22Rv1 (cell line): ENCODE measurements around the gene SNX9.

Experiments
- H3K27ac ChIP-seq: fragments of 450-650 bp; 2 replicates; pipeline ENCODE4 v1.5.1; 2017
- CTCF ChIP-seq: fragments of 450-650 bp; IDR thresholded peaks from 2 replicates; pipeline ENCODE4 v1.5.1; 2017; ENCODE audit warnings: mild to moderate bottlenecking
- ZFX ChIP-seq: fragments of 450-650 bp; IDR thresholded peaks from 2 replicates; pipeline ENCODE4 v1.6.1; 2017; ENCODE audit warnings: antibody characterized with exemption, borderline replicate concordance

The SNX9 gene

GRCh38 chr6:157911786-157912185 is 88.7 kb downstream of the SNX9 start:
- H3K27ac ChIP-seq, result no peak overlapping the region
- TF ChIP-seq ZFX (no peak), CTCF (no peak)

GRCh38 chr6:157912326-157912725 is 89.3 kb downstream of the SNX9 start:
- no peak overlapping the region for H3K27ac ChIP-seq
- TF ChIP-seq CTCF, result no peak
- TF ChIP-seq ZFX, result no peak

GRCh38 chr6:157921685-157922367 is 98.8 kb downstream of the SNX9 start:
- H3K27ac ChIP-seq, result no peak overlapping the region
- TF ChIP-seq ZFX, result no peak
- no peak for TF ChIP-seq CTCF

- no peak overlapping the region for H3K27ac ChIP-seq
- TF ChIP-seq CTCF, result no peak
- TF ChIP-seq ZFX, result no peak
Observed at GRCh38 chr6:157925771-157926170, 102.7 kb downstream of the SNX9 start.

GRCh38 chr6:157927011-157927410 is 104.0 kb downstream of the SNX9 start:
- H3K27ac ChIP-seq, result no peak overlapping the region
- TF ChIP-seq ZFX, result no peak
- TF ChIP-seq CTCF, result no peak

- no peak for TF ChIP-seq ZFX
- TF ChIP-seq CTCF, result no peak
Observed at GRCh38 chr6:157928428-157928827, 105.4 kb downstream of the SNX9 start.

GRCh38 chr6:157929076-157929475 is 106.0 kb downstream of the SNX9 start:
- no peak overlapping the region for H3K27ac ChIP-seq
- TF ChIP-seq ZFX (no peak), CTCF (no peak)

More at GRCh38 chr6:157928428-157928827, 105.4 kb downstream of the SNX9 start:
- H3K27ac ChIP-seq, result no peak overlapping the region
